Panc1 (cell line): ENCODE results near the gene TBX20. TPM values are rescaled to one million over a fixed set of nuclear protein-coding genes. Genes with fewer than 3 reads are reported as not detected.

Experiments used
- ATAC-seq: fragments of 200-7000 bp; cut with Tn5 transposase; 2 replicates; pipeline ENCODE4 v1.9.1; 2020; ENCODE audit warnings: mild to moderate bottlenecking, moderate library complexity
- BruUV-seq: library from RNA; stranded (reverse); fragments of 400-500 nt; replicated peaks from 2 replicates; lab custom pipeline; 2021; lab: Mats Ljungman, UMichigan
- CTCF ChIA-PET: fragments of 300-600 bp; sonication (Branson Sonifier 250); formaldehyde crosslinking; loops from one replicate; lab custom pipeline; 2022; ENCODE audit warnings: antibody characterized with exemption; lab: Charles Lee
- POLR2A ChIA-PET: fragments of 300-600 bp; sonication (Branson Sonifier 250); formaldehyde crosslinking; loops from one replicate; lab custom pipeline; 2022; ENCODE audit warnings: antibody characterized with exemption; lab: Charles Lee
- DNase-seq: peaks from one replicate; pipeline ENCODE4 v3.0.0-alpha.2; 2010; ENCODE audit warnings: low read depth, low spot score
- H3K27ac ChIP-seq: 2 replicates; pipeline ENCODE4 v1.5.1; 2011; ENCODE audit warnings: mild to moderate bottlenecking, low read length, inconsistent platforms
- H3K27me3 ChIP-seq: fragments of 200-500 bp; sonication (Bioruptor generic); 2 replicates; pipeline ENCODE4 v1.6.0; 2014; ENCODE audit warnings: low read length, inconsistent platforms; ENCODE audit not compliant: control insufficient read depth, insufficient read depth
- H3K36me3 ChIP-seq: fragments of 200-500 bp; sonication (Bioruptor generic); 2 replicates; pipeline ENCODE4 v1.5.1; 2014; ENCODE audit warnings: inconsistent platforms, mild to moderate bottlenecking, low read length, moderate library complexity; ENCODE audit not compliant: control insufficient read depth, insufficient read depth
- H3K4me1 ChIP-seq: 2 replicates; pipeline ENCODE4 v1.5.1; 2011; ENCODE audit warnings: inconsistent platforms, mild to moderate bottlenecking, low read length, moderate library complexity; ENCODE audit not compliant: control insufficient read depth, insufficient read depth
- H3K4me3 ChIP-seq, 2 experiments: 2 replicates each; pipeline ENCODE4 v1.5.1; 2011 to 2012; ENCODE audit warnings: low read depth in 2 of 2, low read length in 2 of 2, mild to moderate bottlenecking in 2 of 2, inconsistent platforms in 1 of 2, moderate library complexity in 1 of 2
- H3K9me3 ChIP-seq: fragments of 200-500 bp; sonication (Bioruptor generic); 2 replicates; pipeline ENCODE4 v1.5.1; 2014; ENCODE audit warnings: low read depth, mild to moderate bottlenecking, inconsistent platforms, low read length, moderate library complexity; ENCODE audit not compliant: control insufficient read depth, insufficient read depth
- CTCF ChIP-seq: fragments of 450-650 bp; IDR thresholded peaks from 2 replicates; pipeline ENCODE4 v1.5.1; 2017; ENCODE audit warnings: mild to moderate bottlenecking
- POLR2AphosphoS5 ChIP-seq: IDR thresholded peaks from 2 replicates; pipeline ENCODE4 v1.6.1; 2012; ENCODE audit warnings: mild to moderate bottlenecking, low read depth, low read length, moderate library complexity
- REST ChIP-seq, 2 experiments: IDR thresholded peaks; 2 replicates each; pipeline ENCODE4 v1.6.1; 2011 to 2012; ENCODE audit warnings: low read depth in 2 of 2, control low read depth in 1 of 2, low read length in 1 of 2, mild to moderate bottlenecking in 1 of 2, moderate library complexity in 1 of 2; ENCODE audit not compliant: insufficient read depth in 1 of 2
- SIN3A ChIP-seq: IDR thresholded peaks from 2 replicates; pipeline ENCODE4 v1.6.1; 2012; ENCODE audit warnings: low read depth, mild to moderate bottlenecking, low read length, moderate library complexity, borderline replicate concordance; ENCODE audit not compliant: insufficient read depth
- TCF7L2 ChIP-seq: IDR thresholded peaks from 2 replicates; pipeline ENCODE4 v1.6.1; 2011; ENCODE audit warnings: mild to moderate bottlenecking, low read depth, low read length, inconsistent platforms
- in situ Hi-C: cut with HindIII; loops from 2 replicates; pipeline ENCODE4 v1.10.0; 2016; ENCODE audit warnings: low sequenced_read_pairs, low pct_unique_long_range_greater_than_20kb
- intact Hi-C: fragments of 100-400 bp; cut with micrococcal nuclease; formaldehyde crosslinking; loops from one replicate; pipeline ENCODE4 v1.10.0; 2022; ENCODE audit not compliant: unreplicated experiment
- total RNA-seq: library from RNA; stranded (reverse); gene quantifications from one replicate; pipeline ENCODE4 v1.2.1, GENCODE V29; 2021; ENCODE audit not compliant: unreplicated experiment

The TBX20 gene
- total RNA-seq, 1 experiment from 2014 or later, result not detected

GRCh38 chr7:35261041-35261440 is 7.1 kb upstream of the TBX20 start:
- in situ Hi-C loops, result no loop called here
- no peaks in the 10 kb centered on the region for H3K9me3 ChIP-seq
- ChIA-PET POLR2A (no interaction called here), CTCF (no interaction called here)
- BruUV-seq, result no TSS peak
- DNase-seq (no peak), ATAC-seq (no peak)
- TF ChIP-seq POLR2AphosphoS5, result no peak
- intact Hi-C loops, result no loop called here
- peaks cover 18% of the 10 kb centered on the region for H3K27me3 ChIP-seq
- no peak overlapping the region for H3K27ac ChIP-seq
- H3K4me3 ChIP-seq, result no peak overlapping the region
- no peaks in the 10 kb centered on the region for H3K36me3 ChIP-seq
- no peaks in the 10 kb centered on the region for H3K4me1 ChIP-seq

- no TSS peak for BruUV-seq
- intact Hi-C loops, result no loop called here
- CTCF ChIA-PET, result no interaction called here
- TF ChIP-seq SIN3A (no peak), POLR2AphosphoS5 (no peak)
- no peak overlapping the region for H3K4me3 ChIP-seq
- ATAC-seq (no peak), DNase-seq (no peak)
- no peaks in the 10 kb centered on the region; the same call in 1 of the 2 replicates for H3K36me3 ChIP-seq
- H3K9me3 ChIP-seq, result no peaks in the 10 kb centered on the region
- peaks cover 23% of the 10 kb centered on the region for H3K27me3 ChIP-seq
- in situ Hi-C loops, result no loop called here
- H3K27ac ChIP-seq, result no peak overlapping the region
- H3K4me1 ChIP-seq, result no peaks in the 10 kb centered on the region
- POLR2A ChIA-PET, result interaction anchor here (0.6 kb wide), 1 partner anchor 163 kb away, joined by 3 read pairs; no protein-coding TSS in a partner anchor
Observed at GRCh38 chr7:35260246-35260645, 6.3 kb upstream of the TBX20 start.

- CTCF ChIA-PET, result no interaction called here
- BruUV-seq, result no TSS peak
- no peak overlapping the region for H3K4me3 ChIP-seq
- no peak overlapping the region for H3K27ac ChIP-seq
- in situ Hi-C loops (no loop called here), intact Hi-C loops (no loop called here)
- no peaks in the 10 kb centered on the region for H3K9me3 ChIP-seq
- H3K4me1 ChIP-seq, result no peaks in the 10 kb centered on the region
- ATAC-seq (no peak), DNase-seq (no peak)
- H3K27me3 ChIP-seq, result peaks cover 25% of the 10 kb centered on the region
- H3K36me3 ChIP-seq, result no peaks in the 10 kb centered on the region; the same call in 1 of the 2 replicates
- POLR2A ChIA-PET, result interaction anchor here (0.6 kb wide), 1 partner anchor 162 kb away, joined by 3 read pairs; no protein-coding TSS in a partner anchor
- TF ChIP-seq TCF7L2, result no peak
- TF ChIP-seq SIN3A, result no peak
- no peak for TF ChIP-seq POLR2AphosphoS5
Observed at GRCh38 chr7:35259523-35259908, 5.6 kb upstream of the TBX20 start.

GRCh38 chr7:35258868-35259522 is 5.1 kb upstream of the TBX20 start:
- in situ Hi-C loops (no loop called here), intact Hi-C loops (no loop called here)
- ATAC-seq (no peak), DNase-seq (no peak)
- Histone ChIP-seq H3K27me3 (peaks cover 25% of the 10 kb centered on the region), H3K27ac (no peak overlapping the region), H3K4me1 (no peaks in the 10 kb centered on the region), H3K4me3 (no peak overlapping the region), H3K36me3 (no peaks in the 10 kb centered on the region; the same call in 1 of the 2 replicates), H3K9me3 (no peaks in the 10 kb centered on the region)
- no peak for TF ChIP-seq TCF7L2
- no peak for TF ChIP-seq SIN3A
- TF ChIP-seq POLR2AphosphoS5, result no peak
- TF ChIP-seq CTCF, result no peak
- no peak for TF ChIP-seq REST (IDR thresholded peaks at IDR 0.05; ENCODE audit: insufficient read depth in 1 of 2, low read depth in 2 of 2, low read length in 1 of 2)
- BruUV-seq, result no TSS peak
- POLR2A ChIA-PET, result no interaction called here
- CTCF ChIA-PET, result no interaction called here
